ENCODE data around the gene ZDHHC7.

ZDHHC7 gene

GRCh38 chr16:85025781-85026653, 14.7 kb upstream of the ZDHHC7 start:
- in situ Hi-C loops (cut with MboI; ENCODE audit: low sequenced_read_pairs) = no loop called here

DNA sequence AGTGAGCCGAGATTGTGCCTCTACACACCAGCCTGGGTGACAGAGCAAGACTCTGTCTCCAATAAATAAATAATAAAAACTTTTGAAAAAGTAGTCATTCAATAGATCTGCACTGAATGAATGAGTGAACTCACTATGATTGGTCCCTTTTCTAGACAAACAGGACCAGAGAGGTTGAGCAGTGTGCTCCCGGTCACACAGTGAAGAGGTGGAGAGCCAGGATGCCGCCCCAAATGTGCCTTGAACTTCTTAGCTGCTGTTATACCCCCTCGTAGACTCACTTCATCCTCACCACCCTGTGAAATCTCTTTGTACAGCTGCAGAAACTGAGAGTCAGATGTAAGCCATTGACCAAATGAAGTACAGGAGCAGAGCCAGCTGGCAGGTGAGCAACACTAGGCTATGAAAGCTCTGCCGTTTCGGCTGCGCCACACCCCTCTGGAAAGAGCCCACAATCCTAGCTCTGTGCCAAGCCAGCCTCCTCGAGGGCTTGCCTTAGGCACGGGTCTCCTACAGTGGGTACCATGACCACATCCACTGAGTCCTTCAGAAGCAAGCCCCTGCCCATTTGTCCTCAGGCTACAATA, 8.4 kb upstream of the ZDHHC7 start:
- in situ Hi-C loops (cut with MboI; ENCODE audit: low sequenced_read_pairs) = no loop called here

DNA sequence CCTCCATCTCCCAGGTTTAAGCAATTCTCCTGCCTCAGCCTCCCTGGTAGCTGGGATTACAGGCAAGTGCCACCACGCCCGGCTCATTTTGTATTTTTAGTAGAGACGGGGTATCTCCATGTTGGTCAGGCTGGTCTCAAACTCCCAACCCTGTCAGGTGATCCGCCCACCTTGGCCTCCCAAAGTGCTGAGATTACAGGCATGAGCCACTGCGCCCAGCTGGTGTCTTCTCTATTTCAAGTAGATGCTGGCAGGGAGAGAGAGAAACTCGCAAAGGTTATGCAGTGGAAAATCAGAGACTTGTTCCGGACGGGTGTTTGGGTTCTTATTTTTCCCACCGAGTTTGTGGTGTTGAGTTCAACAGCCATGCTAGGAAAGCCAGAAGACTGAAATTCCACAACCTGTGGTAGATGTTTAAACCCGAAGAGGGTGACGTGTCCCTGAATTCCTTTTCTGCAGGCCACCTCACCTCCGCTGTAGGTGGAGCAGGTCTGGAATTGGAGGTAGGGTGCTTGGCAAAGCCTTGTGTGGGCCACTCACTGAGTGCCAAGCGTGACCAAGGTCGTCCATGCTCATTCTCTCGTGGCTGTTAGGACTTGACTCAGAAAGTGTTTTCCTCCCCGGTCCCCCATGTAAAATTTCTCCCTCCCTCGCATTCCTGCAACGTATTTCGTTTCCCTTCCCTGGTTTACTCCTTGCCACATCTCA, 7.3 kb upstream of the ZDHHC7 start:
- in situ Hi-C loops (cut with MboI; ENCODE audit: low sequenced_read_pairs) = no loop called here

DNA sequence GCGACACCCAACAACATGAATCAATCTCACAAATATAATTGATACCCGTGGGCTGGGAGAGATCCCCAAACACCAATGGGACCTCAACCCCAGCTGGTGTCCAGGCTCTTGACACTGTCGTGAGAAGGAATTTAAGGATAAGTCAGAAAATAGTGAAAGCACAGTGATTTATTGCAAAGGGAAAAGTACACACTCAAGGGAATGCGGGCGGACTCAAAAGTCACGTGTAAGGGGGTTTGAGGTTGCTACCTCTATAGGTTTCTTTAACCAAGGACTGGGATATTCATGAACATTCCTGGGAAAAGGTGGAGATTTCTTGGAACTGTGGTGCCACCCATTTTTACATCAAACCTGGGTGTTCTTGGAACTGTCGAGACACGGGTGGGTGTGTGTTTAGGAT, 6.3 kb upstream of the ZDHHC7 start:
- in situ Hi-C loops (cut with MboI; ENCODE audit: low sequenced_read_pairs) = no loop called here

- in situ Hi-C loops (cut with MboI; ENCODE audit: low sequenced_read_pairs) = no loop called here
Measured at GRCh38 chr16:85017151-85017550, 5.8 kb upstream of the ZDHHC7 start.

DNA sequence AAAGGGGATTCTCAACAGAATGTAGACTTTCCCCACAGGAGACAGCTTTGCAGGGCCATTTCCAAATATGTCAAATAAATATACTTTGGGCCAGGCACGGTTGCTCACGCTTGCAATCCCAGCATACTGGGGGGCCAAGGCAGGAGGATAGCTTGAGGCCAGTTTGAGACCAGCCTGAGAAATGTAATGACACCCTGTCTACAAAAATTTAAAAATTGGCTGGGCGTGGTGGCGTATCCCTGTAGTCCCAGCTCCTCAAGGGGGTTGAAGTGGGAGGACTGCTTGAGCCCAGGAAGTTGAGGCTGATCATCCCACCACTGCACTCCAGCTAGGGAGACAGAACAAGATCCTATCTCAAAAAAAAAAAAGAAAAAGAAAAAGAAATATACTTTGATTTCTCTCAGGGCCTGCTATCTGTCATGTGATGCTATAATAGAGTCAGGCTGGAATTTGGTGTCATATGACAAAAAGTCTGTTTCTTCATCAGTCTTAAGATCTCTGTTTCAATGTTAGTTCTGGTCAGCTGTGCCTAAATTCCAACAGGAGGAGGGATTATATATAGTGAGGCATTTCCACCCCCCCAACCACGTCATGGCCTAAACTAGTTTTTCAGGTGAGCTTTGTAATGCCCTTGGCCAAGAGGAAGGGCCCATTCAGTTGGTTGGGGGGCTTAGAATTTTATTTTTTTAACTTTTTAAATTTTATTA, 4.3 kb upstream of the ZDHHC7 start:
- in situ Hi-C loops (cut with MboI; ENCODE audit: low sequenced_read_pairs) = no loop called here

DNA sequence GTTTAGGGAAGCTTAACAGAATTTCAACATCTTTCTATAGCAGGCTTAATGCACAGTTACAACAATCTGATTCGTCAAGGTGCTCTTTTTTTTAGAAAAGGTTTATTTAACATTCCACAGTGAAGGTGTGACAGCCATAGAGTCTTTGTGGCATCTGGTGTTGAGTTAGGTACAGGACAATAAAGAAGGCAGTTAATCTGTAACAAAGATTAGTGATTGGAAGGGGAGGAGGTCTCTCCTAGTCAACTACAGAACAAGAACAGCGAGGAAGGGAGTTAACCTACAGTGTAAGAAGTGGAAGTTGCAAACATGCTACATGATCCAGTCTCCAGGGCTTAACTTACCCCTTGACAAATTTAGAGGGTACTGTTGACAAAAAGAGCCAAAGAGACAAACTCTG, 3.0 kb upstream of the ZDHHC7 start:
- in situ Hi-C loops (cut with MboI; ENCODE audit: low sequenced_read_pairs) = no loop called here

DNA sequence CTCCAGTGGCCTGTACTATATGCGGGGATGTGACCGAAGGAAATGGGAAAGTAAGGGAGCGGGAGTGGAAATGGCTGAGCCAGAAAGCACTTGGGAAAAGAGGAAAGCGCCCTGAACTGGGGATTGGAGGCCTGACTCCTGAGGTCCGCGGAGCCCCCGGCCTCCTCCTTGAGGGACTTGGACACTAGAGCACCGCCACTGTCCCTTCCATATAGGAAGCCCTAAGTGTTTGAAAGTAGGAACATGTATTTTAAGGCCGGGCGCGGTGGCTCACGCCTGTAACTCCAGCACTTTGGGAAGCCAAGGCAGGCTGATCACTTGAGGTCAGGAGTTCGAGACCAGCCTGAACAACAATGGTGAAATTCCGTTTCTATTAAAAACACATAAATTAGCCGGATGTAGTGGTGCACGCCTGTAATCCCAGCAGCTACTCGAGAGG, 530 bp upstream of the ZDHHC7 start:
- in situ Hi-C loops (cut with MboI; ENCODE audit: low sequenced_read_pairs) = no loop called here

DNA sequence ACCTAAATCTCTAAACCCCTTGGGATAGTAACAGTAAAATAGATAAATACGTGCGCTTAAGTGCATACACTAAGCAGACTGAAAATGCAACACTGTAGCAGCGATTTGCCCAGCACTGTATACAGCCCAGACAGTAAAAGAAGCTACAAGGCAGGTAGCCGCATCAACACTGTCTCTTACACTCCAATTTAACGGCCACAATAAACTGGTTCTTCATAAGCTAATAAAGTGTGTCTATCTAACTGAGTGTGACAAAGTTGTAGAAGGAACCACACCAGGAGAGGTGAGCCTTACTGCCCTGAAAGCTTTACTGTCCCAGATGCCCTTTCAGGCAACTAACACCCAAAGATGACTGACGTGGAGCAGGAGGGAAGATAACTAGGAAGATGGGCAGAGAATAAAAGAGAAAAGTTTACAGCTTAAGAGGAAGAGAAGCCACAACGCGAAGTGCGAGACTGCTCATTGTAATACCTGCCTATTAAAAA, 847 bp downstream of the ZDHHC7 start:
- in situ Hi-C loops (cut with MboI; ENCODE audit: low sequenced_read_pairs) = no loop called here

DNA sequence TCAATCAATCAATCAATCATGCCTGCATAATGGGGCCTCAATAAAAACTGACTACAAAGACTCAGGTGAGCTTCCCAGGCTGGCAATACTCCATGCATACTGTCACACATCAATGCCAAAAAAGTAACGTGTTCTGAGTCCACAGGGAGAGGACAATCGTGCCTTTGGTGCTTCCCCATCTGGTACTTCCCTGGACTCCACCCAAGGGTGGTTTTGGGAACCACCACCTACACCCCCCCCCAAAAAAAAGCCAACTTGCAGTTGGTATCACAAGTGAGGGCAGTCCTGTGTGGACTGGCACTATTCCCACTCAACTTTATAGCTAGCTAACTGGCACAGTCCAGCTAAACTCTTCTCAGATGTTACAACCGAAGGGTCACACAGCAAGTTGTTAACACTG, 3.1 kb downstream of the ZDHHC7 start:
- in situ Hi-C loops (cut with MboI; ENCODE audit: low sequenced_read_pairs) = no loop called here

GRCh38 chr16:85007496-85008214, 3.7 kb downstream of the ZDHHC7 start:
- in situ Hi-C loops (cut with MboI; ENCODE audit: low sequenced_read_pairs) = no loop called here

DNA sequence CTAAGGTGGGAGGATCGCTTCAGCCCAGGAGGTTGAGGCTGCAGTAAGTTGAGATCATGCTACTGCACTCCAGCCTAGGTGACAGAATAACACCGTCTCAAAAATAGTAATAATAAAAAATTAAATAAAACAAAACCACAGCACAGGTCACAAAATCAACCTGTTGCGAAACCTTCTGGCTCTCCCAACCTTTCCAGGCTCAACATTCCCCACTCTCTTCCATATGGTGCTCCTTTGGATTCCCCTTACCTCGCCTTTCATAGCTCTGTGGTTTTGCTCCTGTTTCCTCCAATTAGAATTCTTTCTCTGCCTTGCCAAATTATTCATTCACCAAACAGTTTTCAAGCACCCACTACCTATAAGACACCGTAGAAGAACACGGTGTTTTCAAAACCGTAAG, 4.7 kb downstream of the ZDHHC7 start:
- in situ Hi-C loops (cut with MboI; ENCODE audit: low sequenced_read_pairs) = no loop called here

- in situ Hi-C loops (cut with MboI; ENCODE audit: low sequenced_read_pairs) = no loop called here
Measured at GRCh38 chr16:85005285-85006069, 5.9 kb downstream of the ZDHHC7 start.

DNA sequence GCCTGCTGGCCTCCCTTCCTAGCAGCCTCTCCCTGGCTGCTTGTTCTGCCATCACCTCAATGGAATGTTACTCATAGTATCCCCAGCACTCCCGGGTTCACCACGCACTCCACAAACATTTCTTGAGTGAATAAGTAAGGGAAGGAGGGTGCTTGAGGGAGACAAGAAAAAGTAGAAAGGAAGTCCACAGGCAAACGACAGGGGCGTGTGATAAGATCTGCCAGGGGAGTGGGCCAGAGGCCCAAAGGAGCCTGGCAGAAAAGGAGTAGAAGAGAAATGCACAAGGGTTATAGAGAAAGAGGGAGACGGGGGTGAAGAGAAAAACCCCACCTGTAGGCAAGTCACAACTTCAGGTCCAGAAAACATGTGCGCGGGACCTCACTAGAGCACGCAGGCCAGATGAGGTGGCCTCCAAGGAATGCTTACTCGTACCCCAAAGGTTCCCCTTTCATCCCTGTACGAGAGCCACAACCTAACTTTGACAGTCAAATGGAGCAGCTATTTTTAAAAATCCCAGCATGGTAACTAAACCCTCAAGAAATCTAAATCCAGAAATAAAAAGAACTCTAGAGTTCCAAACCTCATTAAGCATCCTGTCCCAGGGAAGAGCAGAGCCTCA, 6.6 kb downstream of the ZDHHC7 start:
- in situ Hi-C loops (cut with MboI; ENCODE audit: low sequenced_read_pairs) = no loop called here

GRCh38 chr16:85003725-85004586, 7.4 kb downstream of the ZDHHC7 start:
- in situ Hi-C loops (cut with MboI; ENCODE audit: low sequenced_read_pairs) = no loop called here

- in situ Hi-C loops (cut with MboI; ENCODE audit: low sequenced_read_pairs) = no loop called here
Measured at GRCh38 chr16:85003076-85003475, 8.3 kb downstream of the ZDHHC7 start.

DNA sequence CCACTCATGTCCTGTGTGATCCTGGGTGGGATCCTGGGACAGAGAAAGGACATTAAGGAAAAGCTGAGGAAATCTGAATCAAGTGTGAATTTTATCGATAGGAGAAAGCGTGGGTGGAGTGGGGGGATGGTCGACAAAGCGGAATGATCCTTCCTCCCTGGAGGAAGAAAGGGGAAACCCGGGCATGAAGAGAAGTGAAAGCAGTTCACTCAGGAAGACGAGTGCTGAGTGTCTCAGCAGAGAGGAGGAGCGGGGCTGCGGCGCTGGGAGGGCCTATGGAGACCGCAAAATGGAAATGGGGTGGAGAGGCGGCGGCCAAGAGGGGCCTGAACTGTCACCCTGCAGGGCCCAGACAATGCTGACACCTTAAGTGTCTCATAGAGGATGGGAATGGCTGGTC, 8.7 kb downstream of the ZDHHC7 start:
- in situ Hi-C loops (cut with MboI; ENCODE audit: low sequenced_read_pairs) = no loop called here

DNA sequence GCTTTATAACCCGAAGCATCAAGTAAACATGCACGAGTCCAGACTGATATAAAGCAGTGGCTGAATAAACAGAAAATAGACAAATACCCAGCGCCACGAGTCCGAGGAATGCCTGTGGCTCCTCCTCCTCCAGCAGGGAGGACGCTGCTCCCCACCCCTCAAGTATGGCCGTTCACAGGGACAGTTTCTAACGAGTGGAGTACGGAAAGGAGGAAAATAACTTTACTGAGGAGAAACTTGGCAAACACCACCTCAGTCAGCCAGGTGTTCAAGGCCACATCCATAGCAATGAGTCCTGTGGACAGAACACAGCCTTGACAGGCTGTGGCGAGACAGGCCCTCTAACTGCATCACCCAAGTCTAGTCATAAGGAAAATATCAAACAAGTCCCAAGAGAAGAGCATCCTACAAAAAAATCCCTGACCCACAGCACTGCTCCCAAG, 9.2 kb downstream of the ZDHHC7 start:
- in situ Hi-C loops (cut with MboI; ENCODE audit: low sequenced_read_pairs) = no loop called here

Measured in HL-60/S4 treated with retinoic acid at 250 ng/mL for 4 days and 3 days (cell line).